SJSA1 (cell line): ENCODE data around the gene ZNF574. TPM values are rescaled to one million over a fixed set of nuclear protein-coding genes. Genes with fewer than 3 reads are reported as not detected.

Experiments used
- DNase-seq, 2 experiments: peaks; one replicate each; pipeline ENCODE4 v3.0.0-alpha.2; 2015 to 2020; ENCODE audit warnings: low spot score in 2 of 2, low read depth in 1 of 2
- H3K27ac ChIP-seq: fragments of 250-450 bp; sonication (Bioruptor Pico); 2 replicates; pipeline ENCODE4 v1.5.1; 2020; ENCODE audit warnings: mild to moderate bottlenecking, moderate library complexity
- H3K27me3 ChIP-seq: fragments of 250-450 bp; sonication (Bioruptor Pico); replicated peaks from 2 replicates; pipeline ENCODE4 v1.5.1; 2020; ENCODE audit warnings: mild to moderate bottlenecking, moderate library complexity
- H3K36me3 ChIP-seq: fragments of 250-450 bp; sonication (Bioruptor Pico); 2 replicates; pipeline ENCODE4 v1.5.1; 2020; ENCODE audit warnings: mild to moderate bottlenecking
- H3K4me1 ChIP-seq: fragments of 250-450 bp; sonication (Bioruptor Pico); replicated peaks from 2 replicates; pipeline ENCODE4 v1.6.1; 2021; ENCODE audit warnings: mild to moderate bottlenecking
- H3K4me3 ChIP-seq: fragments of 250-450 bp; sonication (Bioruptor Pico); 2 replicates; pipeline ENCODE4 v1.5.1; 2020; ENCODE audit warnings: mild to moderate bottlenecking
- H3K9me3 ChIP-seq: fragments of 250-450 bp; sonication (Bioruptor Pico); replicated peaks from 2 replicates; pipeline ENCODE4 v1.5.1; 2020; ENCODE audit warnings: mild to moderate bottlenecking
- total RNA-seq: library from RNA; depleted of rRNA; stranded (reverse); fragments of >200 nt; shearing (Covaris generic); gene quantifications from 2 replicates; pipeline ENCODE4 v1.2.3, GENCODE V29; 2014

ZNF574 gene
- total RNA-seq, 1 experiment from 2014 or later: 23.0 TPM

DNA sequence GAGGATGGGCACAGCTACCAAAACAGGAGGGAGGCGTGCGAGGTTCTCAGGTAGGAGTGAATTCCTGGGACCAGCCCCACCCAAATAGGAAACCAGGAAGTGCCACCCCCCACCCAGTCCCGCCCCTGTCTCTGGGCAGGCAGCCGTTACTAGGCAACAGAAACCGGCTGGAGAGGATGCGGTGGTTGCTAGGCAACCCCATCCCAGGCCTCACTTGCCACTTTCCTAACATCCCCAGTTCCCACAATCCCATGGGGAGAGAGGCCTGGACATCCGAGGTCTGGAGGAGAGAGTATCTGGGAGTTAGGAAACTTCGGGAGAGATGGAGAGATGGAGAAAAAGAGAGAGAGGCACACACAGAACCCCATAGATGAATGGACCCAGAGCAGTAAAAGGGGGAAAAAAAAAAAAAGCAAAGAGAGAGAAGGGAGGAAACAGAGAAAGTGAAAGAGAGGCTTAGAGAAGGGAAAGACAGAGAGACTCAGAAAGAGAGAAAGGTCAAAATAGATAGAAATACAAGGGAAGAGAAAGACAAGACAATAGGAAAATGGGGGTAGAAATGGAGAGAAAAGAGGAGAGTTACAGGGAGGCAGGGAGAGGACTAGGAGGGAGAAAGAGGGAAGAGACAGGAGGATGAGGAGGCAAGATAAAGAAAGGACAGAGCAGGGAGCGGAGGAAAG lies 9.8 kb upstream of the ZNF574 start:
- H3K9me3 ChIP-seq: no peaks in the 10 kb centered on the region
- peaks cover 37% of the 10 kb centered on the region for H3K27me3 ChIP-seq
- DNase-seq: no peak
- H3K4me1 ChIP-seq: no peaks in the 10 kb centered on the region
- no peaks in the 10 kb centered on the region for H3K36me3 ChIP-seq
- H3K27ac ChIP-seq: no peak overlapping the region
- no peak overlapping the region for H3K4me3 ChIP-seq

GRCh38 chr19:42067315-42067888 lies 8.6 kb upstream of the ZNF574 start:
- no peaks in the 10 kb centered on the region for H3K36me3 ChIP-seq
- no peak for DNase-seq
- peaks cover 37% of the 10 kb centered on the region for H3K27me3 ChIP-seq
- H3K27ac ChIP-seq: no peak overlapping the region
- no peaks in the 10 kb centered on the region for H3K4me1 ChIP-seq
- H3K9me3 ChIP-seq: no peaks in the 10 kb centered on the region
- no peak overlapping the region for H3K4me3 ChIP-seq

DNA sequence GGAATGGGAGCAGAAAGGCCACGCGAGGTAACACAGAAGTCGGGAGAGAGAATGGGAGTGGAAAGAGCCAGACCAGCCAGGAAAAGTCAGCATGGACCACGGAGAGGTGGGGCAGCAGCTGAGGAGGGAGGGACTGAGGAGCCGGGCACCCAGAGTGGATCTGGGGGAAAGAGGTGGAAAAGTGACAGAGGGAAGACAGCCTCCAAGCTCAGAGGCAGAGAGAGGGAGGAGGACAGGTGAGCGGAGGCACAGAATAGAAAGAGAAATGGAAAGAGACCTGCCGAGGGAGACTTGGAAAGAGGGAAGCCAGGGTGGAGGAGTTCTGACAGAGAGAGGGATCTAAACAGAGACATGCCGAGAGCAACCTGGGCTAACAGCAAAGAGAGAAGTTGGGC lies 7.6 kb upstream of the ZNF574 start:
- H3K4me1 ChIP-seq: no peaks in the 10 kb centered on the region
- no peaks in the 10 kb centered on the region for H3K36me3 ChIP-seq
- no peak overlapping the region for H3K27ac ChIP-seq
- peaks cover 37% of the 10 kb centered on the region for H3K27me3 ChIP-seq
- H3K9me3 ChIP-seq: no peaks in the 10 kb centered on the region
- H3K4me3 ChIP-seq: no peak overlapping the region
- no peak for DNase-seq

DNA sequence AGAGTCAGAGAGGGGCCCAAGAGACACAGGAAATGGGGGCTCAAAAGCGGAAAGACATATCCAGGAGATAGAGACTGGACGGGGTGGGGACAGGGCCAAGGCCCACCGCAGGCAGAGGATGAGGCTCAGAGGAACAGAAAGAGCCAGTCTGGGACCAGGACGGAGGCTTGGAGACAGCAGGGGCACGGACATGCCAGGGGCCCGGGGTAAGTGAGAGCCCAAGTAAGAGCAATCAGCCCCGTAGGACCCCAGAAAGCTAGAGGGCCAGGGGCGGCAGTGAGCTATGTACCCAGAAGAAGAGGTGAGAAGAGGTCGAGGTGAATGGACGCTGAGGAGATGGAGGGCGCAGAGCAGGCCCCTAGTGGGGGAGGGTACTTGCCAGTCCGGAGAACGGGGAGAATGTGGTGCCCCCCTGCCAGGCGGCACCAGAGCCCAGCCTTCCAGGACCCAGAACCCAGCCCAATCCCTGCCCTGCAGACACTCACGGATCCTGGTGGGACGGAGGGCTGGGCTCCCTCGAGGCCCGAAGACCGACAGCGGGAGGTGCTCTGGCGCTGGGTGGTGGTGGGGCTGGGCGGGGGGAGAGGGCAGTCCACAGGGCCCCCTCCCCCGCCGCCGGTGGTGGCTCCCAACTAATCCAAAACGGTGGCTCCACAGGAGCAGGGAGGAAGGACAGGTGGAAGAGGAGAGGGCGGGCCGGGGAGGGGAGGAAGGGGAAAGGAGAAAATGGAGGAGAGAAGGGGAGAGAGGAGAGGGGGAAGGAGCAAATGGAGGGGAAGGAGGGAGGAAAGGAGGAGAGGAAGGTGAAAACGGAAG lies 7.0 kb upstream of the ZNF574 start:
- H3K27me3 ChIP-seq: peaks cover 37% of the 10 kb centered on the region
- H3K4me1 ChIP-seq: no peaks in the 10 kb centered on the region
- no peak overlapping the region for H3K27ac ChIP-seq
- no peaks in the 10 kb centered on the region for H3K36me3 ChIP-seq
- no peak for DNase-seq
- no peaks in the 10 kb centered on the region for H3K9me3 ChIP-seq
- no peak overlapping the region for H3K4me3 ChIP-seq

GRCh38 chr19:42069619-42070351 lies 6.2 kb upstream of the ZNF574 start, which contains the start of gene GRIK5:
Gene GRIK5 (minus strand): TSS chr19:42070206. CDS start chr19:42065770, 4,436 bp downstream.
- Histone ChIP-seq H3K27me3 (peaks cover 31% of the 10 kb centered on the region), H3K4me1 (peaks cover 2% of the 10 kb centered on the region), H3K27ac (no peak within 1 kb of the TSS), H3K9me3 (no peaks in the 10 kb centered on the region), H3K4me3 (no peak within 1 kb of the TSS), H3K36me3 (no peaks in the 10 kb centered on the region)
- no peak for DNase-seq

- H3K9me3 ChIP-seq: no peaks in the 10 kb centered on the region
- DNase-seq: no peak
- peaks cover 7% of the 10 kb centered on the region for H3K4me1 ChIP-seq
- H3K4me3 ChIP-seq: no peak overlapping the region
- peaks cover 28% of the 10 kb centered on the region for H3K27me3 ChIP-seq
- H3K27ac ChIP-seq: no peak overlapping the region
- no peaks in the 10 kb centered on the region for H3K36me3 ChIP-seq
These were observed 4.7 kb upstream of the ZNF574 start for GRCh38 chr19:42071247-42071646.

- peaks cover 21% of the 10 kb centered on the region for H3K36me3 ChIP-seq
- no peak for DNase-seq
- H3K4me3 ChIP-seq: peak overlapping the region; percentile 89
- H3K27ac ChIP-seq: peak overlapping the region; percentile 93
- no peaks in the 10 kb centered on the region; the same call in 1 of the 2 replicates for H3K27me3 ChIP-seq
- no peaks in the 10 kb centered on the region for H3K9me3 ChIP-seq
- H3K4me1 ChIP-seq: peaks cover 32% of the 10 kb centered on the region
These were observed 1.2 kb upstream of the ZNF574 start for GRCh38 chr19:42074513-42075363.

- Histone ChIP-seq H3K9me3 (no peaks in the 10 kb centered on the region), H3K27me3 (no peaks in the 10 kb centered on the region), H3K27ac (peak overlapping the region; percentile 93), H3K36me3 (peaks cover 26% of the 10 kb centered on the region), H3K4me1 (peaks cover 32% of the 10 kb centered on the region), H3K4me3 (peak overlapping the region; percentile 89)
- DNase-seq: no peak
These were observed 676 bp upstream of the ZNF574 start for GRCh38 chr19:42075364-42075615.

- DNase-seq: no peak
- Histone ChIP-seq H3K9me3 (no peaks in the 10 kb centered on the region), H3K27ac (peak overlapping the region; percentile 67)
These were observed 496 bp downstream of the ZNF574 start for GRCh38 chr19:42076380-42076944.

DNA sequence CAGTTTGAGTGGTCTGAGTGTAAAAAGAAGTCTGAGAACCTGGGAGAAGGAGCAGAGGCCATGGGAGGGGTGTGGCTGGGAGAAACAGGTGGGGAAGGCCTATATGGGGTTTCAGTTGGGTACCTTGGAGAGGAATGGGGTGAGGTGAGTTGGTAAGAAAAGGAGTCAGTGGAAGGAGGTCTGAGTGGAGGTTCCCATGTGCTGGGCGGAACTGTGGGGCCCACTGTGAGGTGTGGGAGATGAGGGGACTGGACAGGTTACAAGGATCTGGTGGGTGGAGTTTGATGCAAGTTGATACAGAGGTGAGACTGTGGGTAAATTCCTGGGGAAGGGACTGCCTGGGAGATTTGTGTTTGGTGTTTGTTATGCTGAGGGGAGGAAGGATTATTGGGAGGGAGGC lies 2.1 kb downstream of the ZNF574 start:
- no peak for DNase-seq
- Histone ChIP-seq H3K4me3 (no peak overlapping the region), H3K4me1 (peaks cover 32% of the 10 kb centered on the region), H3K36me3 (peaks cover 53% of the 10 kb centered on the region), H3K9me3 (no peaks in the 10 kb centered on the region), H3K27ac (no peak overlapping the region), H3K27me3 (no peaks in the 10 kb centered on the region)

More at GRCh38 chr19:42076380-42076944, 496 bp downstream of the ZNF574 start:
- H3K4me3 ChIP-seq: peak overlapping the region; percentile 89
- peaks cover 38% of the 10 kb centered on the region for H3K36me3 ChIP-seq
- H3K4me1 ChIP-seq: peaks cover 32% of the 10 kb centered on the region
- no peaks in the 10 kb centered on the region for H3K27me3 ChIP-seq

DNA sequence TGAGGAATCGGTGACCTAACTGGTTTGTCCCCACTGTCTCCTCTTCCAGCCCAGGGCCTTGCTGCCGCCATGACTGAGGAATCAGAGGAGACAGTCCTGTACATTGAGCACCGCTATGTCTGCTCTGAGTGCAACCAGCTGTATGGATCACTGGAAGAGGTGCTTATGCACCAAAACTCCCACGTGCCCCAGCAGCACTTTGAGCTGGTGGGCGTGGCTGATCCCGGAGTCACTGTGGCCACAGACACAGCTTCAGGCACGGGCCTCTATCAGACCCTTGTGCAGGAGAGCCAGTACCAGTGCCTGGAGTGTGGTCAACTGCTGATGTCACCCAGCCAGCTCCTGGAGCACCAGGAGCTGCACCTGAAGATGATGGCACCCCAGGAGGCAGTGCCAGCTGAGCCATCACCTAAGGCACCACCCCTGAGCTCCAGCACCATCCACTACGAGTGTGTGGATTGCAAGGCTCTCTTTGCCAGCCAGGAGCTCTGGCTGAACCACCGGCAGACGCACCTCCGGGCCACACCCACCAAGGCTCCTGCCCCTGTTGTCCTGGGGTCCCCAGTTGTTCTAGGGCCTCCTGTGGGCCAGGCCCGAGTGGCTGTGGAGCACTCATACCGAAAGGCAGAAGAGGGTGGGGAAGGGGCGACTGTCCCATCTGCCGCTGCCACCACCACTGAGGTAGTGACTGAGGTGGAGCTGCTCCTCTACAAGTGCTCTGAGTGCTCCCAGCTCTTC lies 2.7 kb downstream of the ZNF574 start:
- Histone ChIP-seq H3K36me3 (peaks cover 59% of the 10 kb centered on the region), H3K4me1 (peaks cover 32% of the 10 kb centered on the region), H3K9me3 (no peaks in the 10 kb centered on the region), H3K27ac (no peak overlapping the region), H3K27me3 (no peaks in the 10 kb centered on the region), H3K4me3 (no peak overlapping the region)
- DNase-seq: no peak

DNA sequence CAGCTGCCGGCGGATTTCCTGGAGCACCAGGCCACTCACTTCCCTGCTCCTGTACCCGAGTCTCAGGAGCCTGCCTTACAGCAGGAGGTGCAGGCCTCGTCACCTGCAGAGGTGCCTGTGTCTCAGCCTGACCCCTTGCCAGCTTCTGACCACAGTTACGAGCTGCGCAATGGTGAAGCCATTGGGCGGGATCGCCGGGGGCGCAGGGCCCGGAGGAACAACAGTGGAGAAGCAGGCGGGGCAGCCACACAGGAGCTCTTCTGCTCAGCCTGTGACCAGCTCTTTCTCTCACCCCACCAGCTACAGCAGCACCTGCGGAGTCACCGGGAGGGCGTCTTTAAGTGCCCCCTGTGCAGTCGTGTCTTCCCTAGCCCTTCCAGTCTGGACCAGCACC lies 3.3 kb downstream of the ZNF574 start:
- Histone ChIP-seq H3K27me3 (no peaks in the 10 kb centered on the region), H3K36me3 (peaks cover 65% of the 10 kb centered on the region), H3K27ac (no peak overlapping the region)

More for the DNA sequence above, 3.3 kb downstream of the ZNF574 start:
- no peak for DNase-seq
- no peaks in the 10 kb centered on the region for H3K9me3 ChIP-seq
- peaks cover 32% of the 10 kb centered on the region for H3K4me1 ChIP-seq
- H3K4me3 ChIP-seq: no peak overlapping the region
